Thoracic aorta (tissue), 2 donors: ENCODE measurements around the gene CREB5. TPM values are rescaled to one million over a fixed set of nuclear protein-coding genes. Genes with fewer than 3 reads are reported as not detected.

Experiments used
- ATAC-seq: fragments of 150-250 bp; one replicate; pipeline ENCODE4 v1.8.0; 2017; ENCODE audit warnings: low read depth; ENCODE audit not compliant: insufficient number of reproducible peaks, low FRiP score
- DNase-seq: peaks from one replicate; pipeline ENCODE4 v3.0.0-alpha.2; 2020; ENCODE audit warnings: low spot score
- H3K27ac ChIP-seq, 2 donors: fragments of 200-600 bp; sonication (generic); 1 replicate in 1 of 2; 2 replicates in 1 of 2; pipeline ENCODE4 v1.5.1; 2016; ENCODE audit warnings: mild to moderate bottlenecking in 2 of 2, moderate library complexity in 2 of 2
- H3K27me3 ChIP-seq: fragments of 200-600 bp; sonication (generic); replicated peaks from 2 replicates; pipeline ENCODE4 v1.6.0; 2016; ENCODE audit warnings: mild to moderate bottlenecking; ENCODE audit not compliant: insufficient read depth
- H3K36me3 ChIP-seq: fragments of 200-600 bp; sonication (generic); one replicate; pipeline ENCODE4 v1.5.1; 2016
- H3K4me1 ChIP-seq, 2 donors: fragments of 200-600 bp; sonication (generic); 1 replicate in 1 of 2; 2 replicates in 1 of 2; pipeline versions ENCODE4 v1.5.1 to v1.6.0; 2016; ENCODE audit warnings: low read depth in 2 of 2, mild to moderate bottlenecking in 1 of 2; ENCODE audit not compliant: control insufficient read depth in 1 of 2
- H3K4me3 ChIP-seq: fragments of 200-600 bp; sonication (generic); 2 replicates; pipeline ENCODE4 v1.5.1; 2016; ENCODE audit warnings: mild to moderate bottlenecking
- H3K9me3 ChIP-seq: fragments of 200-600 bp; sonication (generic); 2 replicates; pipeline ENCODE4 v1.5.1; 2016
- CTCF ChIP-seq: fragments of 200-600 bp; sonication (generic); IDR thresholded peaks from one replicate; pipeline ENCODE4 v1.5.1; 2019; ENCODE audit warnings: antibody characterized with exemption
- total RNA-seq, 2 donors: library from RNA; depleted of rRNA; stranded (reverse); fragments of >200 nt; gene quantifications; one replicate each; pipeline versions ENCODE4 v1.1.0 to v1.2.3, GENCODE V29; 2016

CREB5 gene
- total RNA-seq, 2 donors from 2014 or later: 44.4 to 49.1 TPM

DNA sequence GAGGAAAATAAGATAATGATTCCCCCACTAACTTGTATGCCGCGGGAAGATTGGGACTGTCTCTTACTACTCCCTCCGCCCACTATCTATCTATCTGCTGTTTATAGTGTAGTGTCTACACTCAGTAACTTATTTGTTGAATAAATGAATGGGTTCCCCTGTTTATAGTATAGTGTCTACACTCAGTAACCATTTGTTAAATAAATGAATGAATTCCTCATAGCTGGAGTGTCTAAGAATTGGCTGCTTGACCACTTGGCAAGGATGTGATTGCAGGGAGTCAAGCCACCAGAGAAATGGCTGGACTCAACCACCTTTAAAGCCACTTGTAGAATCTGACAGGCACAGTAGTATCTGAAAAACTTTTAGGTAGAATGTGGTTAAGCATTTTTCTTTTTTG is 398.7 kb downstream of the CREB5 start:
- no peak overlapping the region for H3K4me3 ChIP-seq
- DNase-seq (no peak), ATAC-seq (no peak)
- H3K27me3 ChIP-seq: no peaks in the 10 kb centered on the region
- H3K27ac ChIP-seq: no peak overlapping the region
- H3K4me1 ChIP-seq: peaks cover 25 to 40% of the 10 kb centered on the region in 2 donors
- no peaks in the 10 kb centered on the region for H3K9me3 ChIP-seq
- TF ChIP-seq CTCF: no peak
- H3K36me3 ChIP-seq: no peaks in the 10 kb centered on the region

DNA sequence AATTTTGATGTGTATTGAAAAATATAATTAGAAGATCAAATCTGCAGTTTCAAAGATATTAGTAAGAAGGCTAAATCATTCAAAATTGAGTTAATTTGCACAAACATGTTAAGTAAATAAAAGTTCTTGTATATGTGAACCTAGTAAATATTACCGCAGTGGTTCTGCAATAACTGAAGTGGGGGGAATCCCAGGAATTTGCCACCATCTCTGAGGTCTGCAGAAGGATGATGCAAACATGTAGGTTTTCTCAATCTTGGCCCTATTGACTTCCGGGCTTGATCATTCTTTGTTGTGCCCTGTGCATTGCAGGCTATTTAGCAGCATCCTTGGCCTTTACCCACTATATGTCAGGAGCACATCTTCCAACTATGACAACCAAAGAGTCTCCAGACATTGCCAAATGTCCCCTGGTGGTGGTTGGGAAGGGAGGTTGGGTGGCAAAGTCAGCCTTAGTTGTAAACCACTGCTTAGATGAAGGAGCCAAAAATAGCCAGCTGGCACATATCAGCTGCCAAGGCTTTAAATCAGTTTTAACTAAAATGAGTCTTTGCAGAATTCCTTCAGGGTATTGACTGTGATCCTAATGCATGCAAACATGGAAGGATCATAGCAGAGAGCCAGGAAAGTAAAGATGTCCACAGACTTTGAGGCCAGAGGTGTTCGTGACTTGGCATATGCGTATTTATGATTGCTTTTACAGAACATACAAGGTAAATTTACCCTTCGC is 399.5 kb downstream of the CREB5 start:
- Histone ChIP-seq H3K9me3 (no peaks in the 10 kb centered on the region), H3K4me1 (peaks cover 25 to 42% of the 10 kb centered on the region in 2 donors), H3K27ac (no peak overlapping the region), H3K27me3 (no peaks in the 10 kb centered on the region), H3K36me3 (no peaks in the 10 kb centered on the region), H3K4me3 (no peak overlapping the region)
- DNase-seq (no peak), ATAC-seq (no peak)
- no peak for TF ChIP-seq CTCF

DNA sequence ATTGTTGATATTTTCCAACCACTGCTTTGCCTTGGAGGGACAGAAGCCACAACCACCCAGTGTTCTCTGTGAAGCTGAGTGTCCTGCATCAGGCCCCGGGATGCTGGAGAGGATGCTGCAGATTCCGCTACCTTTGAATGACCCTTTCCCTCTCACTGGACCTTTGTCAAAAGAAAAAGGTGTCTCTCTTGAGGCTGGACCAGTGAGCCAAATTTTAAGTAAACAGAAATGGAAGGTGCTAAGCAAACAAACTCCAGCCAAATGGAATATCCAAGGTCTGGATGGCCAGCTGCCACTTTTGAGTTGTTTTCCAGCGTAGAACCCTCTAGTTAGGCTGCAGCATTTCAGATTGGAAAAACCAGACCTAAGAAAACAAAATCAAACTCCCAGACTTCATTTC is 400.3 kb downstream of the CREB5 start:
- H3K27ac ChIP-seq: peak overlapping the region in 1 of 2 donors; percentile 34
- DNase-seq: no peak
- no peak for ATAC-seq

GRCh38 chr7:28813243-28813962 is 401.1 kb downstream of the CREB5 start:
- no peak overlapping the region for H3K4me3 ChIP-seq
- no peaks in the 10 kb centered on the region for H3K36me3 ChIP-seq
- H3K4me1 ChIP-seq: peaks cover 25 to 42% of the 10 kb centered on the region in 2 donors
- ATAC-seq: no peak
- DNase-seq: no peak
- H3K9me3 ChIP-seq: no peaks in the 10 kb centered on the region
- TF ChIP-seq CTCF: no peak
- H3K27me3 ChIP-seq: no peaks in the 10 kb centered on the region
- peak overlapping the region in 1 of 2 donors; percentile 34 for H3K27ac ChIP-seq

More for the DNA sequence above, 400.3 kb downstream of the CREB5 start:
- H3K4me1 ChIP-seq: peaks cover 25 to 42% of the 10 kb centered on the region in 2 donors
- H3K36me3 ChIP-seq: no peaks in the 10 kb centered on the region
- TF ChIP-seq CTCF: no peak
- H3K27me3 ChIP-seq: no peaks in the 10 kb centered on the region
- H3K4me3 ChIP-seq: no peak overlapping the region
- H3K9me3 ChIP-seq: no peaks in the 10 kb centered on the region

DNA sequence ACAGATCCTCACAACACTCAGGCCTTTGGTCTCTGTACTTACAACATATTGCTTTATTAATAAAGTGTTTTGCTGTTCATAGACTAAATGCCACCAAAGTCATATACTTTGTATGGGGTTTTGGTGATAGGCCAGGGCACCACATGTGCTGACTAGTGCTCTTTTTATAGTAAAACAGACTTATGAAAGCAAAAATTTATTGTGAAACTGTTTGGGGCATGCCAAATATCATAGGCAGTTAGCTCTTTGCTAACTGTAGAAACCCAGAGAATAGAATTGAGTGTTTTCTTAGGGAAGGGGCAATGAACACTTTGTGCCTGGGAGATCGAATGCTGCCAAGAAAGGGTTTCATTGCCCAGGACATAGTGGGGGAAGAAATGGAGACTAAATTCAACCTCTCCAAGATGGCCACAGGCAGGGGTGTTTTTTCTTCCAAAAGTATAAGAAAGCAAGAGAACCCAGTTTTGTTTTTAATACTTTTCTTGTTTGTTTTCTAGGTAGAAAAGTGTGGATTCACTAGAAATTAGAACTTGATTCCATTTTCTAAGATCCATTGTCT is 403.1 kb downstream of the CREB5 start:
- no peak for TF ChIP-seq CTCF
- no peak for ATAC-seq

More for the DNA sequence above, 403.1 kb downstream of the CREB5 start:
- DNase-seq: no peak
- Histone ChIP-seq H3K4me1 (peaks cover 25 to 42% of the 10 kb centered on the region in 2 donors), H3K27ac (no peak overlapping the region), H3K36me3 (no peaks in the 10 kb centered on the region), H3K9me3 (no peaks in the 10 kb centered on the region), H3K4me3 (no peak overlapping the region), H3K27me3 (no peaks in the 10 kb centered on the region)
